ENCODE data around the gene NFATC2. TPM values are rescaled to one million over a fixed set of nuclear protein-coding genes. Genes with fewer than 3 reads are reported as not detected.

Gene NFATC2
- total and polyA plus RNA-seq, 12 donors: 0.61 to 7.7 (median 4.0) TPM

GRCh38 chr20:51438136-51438535, 104.4 kb downstream of the NFATC2 start:
- 93 to 98% (median 96%) methylated on average over 2 of the region's 2 CpGs for WGBS, 4 donors
- no peak for DNase-seq
- Histone ChIP-seq H3K27me3 (no peaks in the 10 kb centered on the region), H3K27ac (no peak overlapping the region), H3K9me3 (replicated peaks in 1 of 3) (no peaks in the 10 kb centered on the region), H3K4me1 (replicated peaks in 1 of 2) (no peaks in the 10 kb centered on the region), H3K36me3 (replicated peaks in 1 of 2) (peaks cover 0 to 3% of the 10 kb centered on the region in 2 donors), H3K4me3 (no peak overlapping the region)
- intact Hi-C loops (cut with DNase I): no loop called here
- TF ChIP-seq CTCF (IDR thresholded peaks at IDR 0.05): no peak

- H3K4me3 ChIP-seq: no peak overlapping the region
- H3K4me1 ChIP-seq (replicated peaks in 1 of 2): no peaks in the 10 kb centered on the region
- peaks cover 0 to 3% of the 10 kb centered on the region in 2 donors for H3K36me3 ChIP-seq (replicated peaks in 1 of 2)
- 90 to 96% (median 92%) methylated on average over 7 of the region's 7 CpGs for WGBS, 4 donors
- no peak for DNase-seq
- H3K27me3 ChIP-seq: no peaks in the 10 kb centered on the region
- intact Hi-C loops (cut with DNase I): no loop called here
- H3K27ac ChIP-seq: no peak overlapping the region
- no peaks in the 10 kb centered on the region for H3K9me3 ChIP-seq (replicated peaks in 1 of 3)
- TF ChIP-seq CTCF (IDR thresholded peaks at IDR 0.05) (no peak), POLR2A (IDR thresholded peaks at IDR 0.05) (no peak)
Measured at GRCh38 chr20:51437182-51437924, 105.2 kb downstream of the NFATC2 start.

DNA sequence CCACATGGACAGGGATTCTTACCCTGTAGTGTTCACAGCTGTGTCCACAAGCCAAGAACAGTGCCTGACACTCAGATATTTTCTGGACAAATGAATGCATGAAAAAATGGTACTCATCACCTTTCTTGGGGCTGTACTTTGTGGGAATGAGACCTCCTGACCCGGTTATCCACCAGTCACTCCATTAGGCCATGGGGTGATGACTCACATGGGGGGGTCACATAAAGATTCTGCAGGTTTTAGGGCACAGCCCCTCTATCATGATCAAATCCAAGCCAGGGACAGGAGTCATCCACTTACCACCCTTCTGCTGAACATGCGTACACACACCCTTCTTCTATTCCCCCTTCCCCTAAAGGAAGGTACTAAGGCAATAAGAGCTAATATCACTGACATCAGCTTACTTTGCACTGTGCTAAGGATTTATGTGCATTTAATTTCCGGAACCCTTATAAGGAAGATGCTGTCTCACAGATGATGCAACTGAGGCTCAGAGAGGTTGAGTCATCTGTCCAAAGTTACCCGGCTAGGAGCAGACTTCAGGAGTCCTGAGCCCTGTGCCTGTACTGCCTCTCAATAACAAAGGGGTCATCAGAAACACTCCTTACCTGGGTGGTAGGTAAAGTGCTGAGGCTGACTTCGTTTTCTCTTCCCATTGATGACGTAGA, 107.8 kb downstream of the NFATC2 start:
- 86 to 92% (median 88%) methylated on average over 6 of the region's 6 CpGs for WGBS, 4 donors
- H3K27ac ChIP-seq: no peak overlapping the region
- H3K27me3 ChIP-seq: no peaks in the 10 kb centered on the region
- H3K9me3 ChIP-seq (replicated peaks in 1 of 3): no peaks in the 10 kb centered on the region
- no peak for TF ChIP-seq CTCF (IDR thresholded peaks at IDR 0.05)
- TF ChIP-seq POLR2A (IDR thresholded peaks at IDR 0.05): no peak
- peaks cover 0 to 3% of the 10 kb centered on the region in 2 donors for H3K36me3 ChIP-seq (replicated peaks in 1 of 2)
- no peak overlapping the region for H3K4me3 ChIP-seq
- DNase-seq: no peak
- intact Hi-C loops (cut with DNase I): no loop called here
- H3K4me1 ChIP-seq (replicated peaks in 1 of 2): no peaks in the 10 kb centered on the region

DNA sequence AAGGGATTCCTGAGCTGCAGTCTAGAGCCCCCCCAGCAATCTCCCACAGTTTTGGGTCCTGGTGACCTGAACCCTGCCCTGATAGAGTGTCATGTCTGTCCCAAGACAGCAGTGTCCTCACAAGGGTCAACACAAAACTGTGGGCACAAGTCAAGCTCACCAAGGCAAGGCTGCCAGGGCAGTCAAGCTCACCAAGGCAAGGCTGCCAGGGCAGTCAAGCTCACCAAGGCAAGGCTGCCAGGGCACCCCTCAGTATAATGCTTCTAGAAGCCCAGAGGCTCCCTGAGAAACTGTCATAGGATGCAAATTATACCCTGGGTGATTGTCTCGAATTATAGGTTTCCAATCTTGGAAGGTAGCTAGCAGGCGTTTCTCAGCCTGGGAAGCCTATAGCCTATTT, 108.5 kb downstream of the NFATC2 start:
- no peaks in the 10 kb centered on the region for H3K4me1 ChIP-seq (replicated peaks in 1 of 2)
- 89 to 98% (median 94%) methylated on average over 2 of the region's 2 CpGs for WGBS, 4 donors
- peaks cover 0 to 3% of the 10 kb centered on the region in 2 donors for H3K36me3 ChIP-seq (replicated peaks in 1 of 2)
- H3K27me3 ChIP-seq: no peaks in the 10 kb centered on the region
- no peak for DNase-seq
- TF ChIP-seq POLR2A (IDR thresholded peaks at IDR 0.05) (no peak), CTCF (IDR thresholded peaks at IDR 0.05) (no peak)
- no peak overlapping the region for H3K4me3 ChIP-seq
- H3K9me3 ChIP-seq (replicated peaks in 1 of 3): no peaks in the 10 kb centered on the region
- intact Hi-C loops (cut with DNase I): no loop called here
- H3K27ac ChIP-seq: no peak overlapping the region
